ENCODE results near the gene DNAJC5. TPM values are rescaled to one million over a fixed set of nuclear protein-coding genes. Genes with fewer than 3 reads are reported as not detected.

Gene DNAJC5
- total RNA-seq, 1 donor from 2014 or later = 53.9 TPM

DNA sequence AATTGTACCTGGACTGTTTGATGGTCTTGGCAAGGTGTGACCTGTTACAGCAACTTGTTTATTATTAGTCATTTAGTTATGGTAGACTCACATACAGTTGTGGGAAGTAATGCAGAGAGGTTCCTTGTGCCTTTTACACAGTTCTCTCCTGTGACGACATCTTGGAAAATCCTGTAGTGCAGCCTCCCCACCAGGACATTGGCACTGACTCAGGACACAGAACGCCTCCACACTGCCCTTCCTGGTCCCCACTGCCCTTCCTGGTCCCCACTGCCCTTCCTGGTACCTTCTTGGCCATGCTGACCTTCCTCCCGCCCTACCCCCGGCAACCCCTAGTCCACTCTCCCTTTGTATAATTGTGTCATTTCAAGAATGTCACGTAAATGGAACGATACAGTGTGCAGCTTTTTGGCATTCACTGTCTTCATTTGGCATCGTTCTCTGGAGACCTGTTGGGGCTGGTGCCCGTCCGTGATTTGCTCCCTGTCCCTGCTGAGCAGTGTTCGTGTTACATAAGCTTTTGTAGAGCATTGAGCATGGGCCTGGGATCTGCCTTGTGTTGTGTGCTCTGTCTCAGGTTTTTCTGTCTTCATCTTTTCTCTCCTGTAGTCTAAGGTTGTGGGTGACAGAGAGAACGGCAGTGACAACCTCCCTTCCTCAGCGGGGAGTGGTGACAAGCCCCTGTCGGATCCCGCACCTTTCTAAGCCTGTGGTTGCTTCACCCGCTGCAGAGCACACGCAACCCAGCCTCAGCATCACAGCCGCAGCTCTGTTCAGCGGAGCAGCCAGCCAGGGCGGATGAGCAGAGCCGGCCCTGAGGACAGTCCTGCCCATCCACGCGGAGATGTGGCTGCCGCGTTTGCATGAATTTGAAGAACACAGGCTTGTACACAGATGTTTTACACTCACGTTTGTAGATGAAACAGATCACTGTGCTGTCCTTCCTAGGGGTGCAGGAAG, 5.4 kb upstream of the DNAJC5 start:
- Histone ChIP-seq H3K4me3 (ENCODE audit: low read depth, low read length) (no peak overlapping the region), H3K27me3 (ENCODE audit: control insufficient read depth, insufficient read depth, low read length) (no peaks in the 10 kb centered on the region), H3K36me3 (ENCODE audit: control insufficient read depth, insufficient read depth, low read length) (peaks cover 4% of the 10 kb centered on the region)
- TF ChIP-seq, protein P1, sequence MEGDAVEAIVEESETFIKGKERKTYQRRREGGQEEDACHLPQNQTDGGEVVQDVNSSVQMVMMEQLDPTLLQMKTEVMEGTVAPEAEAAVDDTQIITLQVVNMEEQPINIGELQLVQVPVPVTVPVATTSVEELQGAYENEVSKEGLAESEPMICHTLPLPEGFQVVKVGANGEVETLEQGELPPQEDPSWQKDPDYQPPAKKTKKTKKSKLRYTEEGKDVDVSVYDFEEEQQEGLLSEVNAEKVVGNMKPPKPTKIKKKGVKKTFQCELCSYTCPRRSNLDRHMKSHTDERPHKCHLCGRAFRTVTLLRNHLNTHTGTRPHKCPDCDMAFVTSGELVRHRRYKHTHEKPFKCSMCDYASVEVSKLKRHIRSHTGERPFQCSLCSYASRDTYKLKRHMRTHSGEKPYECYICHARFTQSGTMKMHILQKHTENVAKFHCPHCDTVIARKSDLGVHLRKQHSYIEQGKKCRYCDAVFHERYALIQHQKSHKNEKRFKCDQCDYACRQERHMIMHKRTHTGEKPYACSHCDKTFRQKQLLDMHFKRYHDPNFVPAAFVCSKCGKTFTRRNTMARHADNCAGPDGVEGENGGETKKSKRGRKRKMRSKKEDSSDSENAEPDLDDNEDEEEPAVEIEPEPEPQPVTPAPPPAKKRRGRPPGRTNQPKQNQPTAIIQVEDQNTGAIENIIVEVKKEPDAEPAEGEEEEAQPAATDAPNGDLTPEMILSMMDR (IDR thresholded peaks at IDR 0.05; ENCODE audit: insufficient read depth, low read length, poor library complexity, severe bottlenecking) = no peak
- no peak for DNase-seq (ENCODE audit: low read depth)

DNA sequence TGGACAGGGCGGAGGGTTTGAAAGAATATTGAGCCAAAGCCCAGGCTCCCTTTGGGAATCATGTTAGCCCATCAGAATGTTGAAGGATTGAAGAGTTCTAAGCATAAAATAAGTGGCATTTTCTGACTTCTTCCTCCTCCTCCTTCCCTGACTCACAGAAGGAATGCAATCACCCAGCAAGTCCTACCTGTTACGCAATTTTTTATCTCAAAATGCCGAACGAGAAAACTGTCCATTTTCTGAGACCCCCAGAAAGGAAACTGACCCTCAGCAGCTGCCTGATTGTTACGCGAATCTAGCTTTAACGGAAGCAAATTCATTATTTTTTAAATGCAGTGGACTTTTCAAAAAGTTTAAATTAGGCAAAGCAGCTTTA, 4.7 kb upstream of the DNAJC5 start:
- TF ChIP-seq, protein P1 (IDR thresholded peaks at IDR 0.05; ENCODE audit: insufficient read depth, low read length, poor library complexity, severe bottlenecking) = no peak
- Histone ChIP-seq H3K36me3 (ENCODE audit: control insufficient read depth, insufficient read depth, low read length) (peaks cover 4% of the 10 kb centered on the region), H3K27me3 (ENCODE audit: control insufficient read depth, insufficient read depth, low read length) (no peaks in the 10 kb centered on the region), H3K4me3 (ENCODE audit: low read depth, low read length) (no peak overlapping the region)
- no peak for DNase-seq (ENCODE audit: low read depth)

DNA sequence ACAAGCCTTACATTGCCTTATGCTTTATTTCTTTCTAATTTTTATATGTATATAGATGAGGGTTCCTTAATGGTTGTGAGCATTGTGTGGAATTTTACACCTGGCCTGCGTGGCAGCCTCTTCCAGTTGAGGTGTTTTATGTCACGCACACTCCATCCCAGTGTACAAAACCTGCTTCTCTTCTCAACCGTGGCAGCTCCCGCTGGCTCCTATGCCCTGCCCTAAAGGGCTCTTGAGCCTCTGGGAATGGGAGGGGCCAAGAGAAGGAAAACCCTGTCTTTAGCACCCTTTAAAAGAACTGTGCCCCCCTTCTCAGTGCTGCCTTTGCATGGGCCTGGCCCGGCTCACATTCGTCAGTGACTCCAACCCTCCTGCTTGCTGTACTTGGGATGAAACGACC, 4.3 kb upstream of the DNAJC5 start:
- H3K4me3 ChIP-seq (ENCODE audit: low read depth, low read length) = no peak overlapping the region
- TF ChIP-seq, protein P1 (IDR thresholded peaks at IDR 0.05; ENCODE audit: insufficient read depth, low read length, poor library complexity, severe bottlenecking) = no peak
- no peak for DNase-seq (ENCODE audit: low read depth)
- peaks cover 4% of the 10 kb centered on the region for H3K36me3 ChIP-seq (ENCODE audit: control insufficient read depth, insufficient read depth, low read length)
- H3K27me3 ChIP-seq (ENCODE audit: control insufficient read depth, insufficient read depth, low read length) = no peaks in the 10 kb centered on the region

DNA sequence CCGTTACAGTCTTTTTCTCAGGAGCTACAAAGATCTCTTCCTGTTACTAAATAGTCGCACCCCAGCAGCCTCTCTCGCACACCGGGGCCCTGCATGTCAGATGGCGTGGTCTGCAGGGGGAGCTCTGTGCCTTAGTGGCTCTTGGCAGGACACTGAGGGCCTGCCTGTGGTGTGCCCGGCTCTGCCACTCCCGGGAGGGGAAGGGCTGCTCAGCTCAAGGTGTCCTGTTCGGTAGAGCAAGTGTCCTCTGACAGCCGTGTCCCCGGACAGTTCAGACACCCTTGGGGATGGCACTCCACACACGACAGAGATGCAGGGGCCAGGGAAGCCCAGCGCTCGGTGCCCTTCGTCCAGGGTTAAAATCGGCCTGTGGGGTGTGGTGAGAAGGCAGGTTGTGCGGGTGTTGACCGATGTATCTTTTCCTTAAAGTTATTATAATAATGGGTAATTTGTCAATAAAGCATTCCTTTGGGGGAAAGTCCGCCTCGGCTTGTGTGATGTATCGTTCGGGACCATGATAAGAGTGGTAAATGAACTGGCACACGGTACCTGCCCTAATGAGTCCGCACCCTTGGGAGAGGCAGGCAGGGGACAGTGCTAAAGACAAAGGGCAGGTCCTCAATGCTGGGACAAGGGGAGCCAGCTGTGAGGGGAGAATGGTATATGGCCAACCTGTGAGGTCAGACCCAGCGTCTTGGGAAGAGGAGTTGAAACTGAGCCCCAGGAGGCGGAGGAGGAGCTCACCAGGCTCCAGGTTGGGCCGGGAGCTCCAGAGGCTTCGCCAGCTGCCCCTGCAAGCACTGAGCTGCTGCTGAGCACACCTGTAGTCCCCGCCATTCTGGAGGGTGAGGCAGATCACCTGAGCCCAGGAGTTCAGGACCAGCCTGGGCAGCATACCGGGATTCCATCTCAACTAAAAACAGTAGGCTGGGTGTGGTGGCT, 3.6 kb upstream of the DNAJC5 start:
- Histone ChIP-seq H3K36me3 (ENCODE audit: control insufficient read depth, insufficient read depth, low read length) (peaks cover 4% of the 10 kb centered on the region), H3K27me3 (ENCODE audit: control insufficient read depth, insufficient read depth, low read length) (no peaks in the 10 kb centered on the region), H3K4me3 (ENCODE audit: low read depth, low read length) (no peak overlapping the region)
- DNase-seq (ENCODE audit: low read depth) = no peak
- TF ChIP-seq, protein P1 (IDR thresholded peaks at IDR 0.05; ENCODE audit: insufficient read depth, low read length, poor library complexity, severe bottlenecking) = no peak

DNA sequence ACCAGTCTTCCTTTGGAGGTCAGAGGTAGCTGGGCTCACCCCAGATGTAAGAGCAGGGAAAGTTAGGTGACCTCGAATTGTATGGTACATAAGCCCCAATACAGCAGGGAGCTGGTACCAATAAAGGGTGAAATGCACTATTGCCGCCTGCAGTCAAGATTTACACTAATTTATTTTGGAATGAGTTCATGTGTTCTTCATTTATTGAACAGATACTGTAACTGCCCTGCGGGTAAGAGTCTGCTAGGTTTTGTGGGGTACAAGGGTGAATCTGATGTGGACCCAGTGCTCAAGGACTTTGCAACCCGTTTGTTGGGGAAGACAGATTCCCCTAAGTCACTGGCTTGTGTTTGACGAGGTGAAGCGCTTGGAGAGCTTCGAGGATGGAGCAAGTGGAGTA, 2.5 kb upstream of the DNAJC5 start:
- no peaks in the 10 kb centered on the region for H3K27me3 ChIP-seq (ENCODE audit: control insufficient read depth, insufficient read depth, low read length)
- H3K4me3 ChIP-seq (ENCODE audit: low read depth, low read length) = no peak overlapping the region
- DNase-seq (ENCODE audit: low read depth) = no peak
- H3K36me3 ChIP-seq (ENCODE audit: control insufficient read depth, insufficient read depth, low read length) = peaks cover 4% of the 10 kb centered on the region
- TF ChIP-seq, protein P1 (IDR thresholded peaks at IDR 0.05; ENCODE audit: insufficient read depth, low read length, poor library complexity, severe bottlenecking) = no peak

Measured in kidney epithelial cell (primary cell).